Measurements from ENCODE around the gene BUD13. TPM values are rescaled to one million over a fixed set of nuclear protein-coding genes. Genes with fewer than 3 reads are reported as not detected.

BUD13 gene
- total and polyA plus RNA-seq, 2 of the 13 experiments (the other 11 are each of a cell fraction or from before 2014, with no cell fraction given) = 13.3 to 25.9 TPM

DNA sequence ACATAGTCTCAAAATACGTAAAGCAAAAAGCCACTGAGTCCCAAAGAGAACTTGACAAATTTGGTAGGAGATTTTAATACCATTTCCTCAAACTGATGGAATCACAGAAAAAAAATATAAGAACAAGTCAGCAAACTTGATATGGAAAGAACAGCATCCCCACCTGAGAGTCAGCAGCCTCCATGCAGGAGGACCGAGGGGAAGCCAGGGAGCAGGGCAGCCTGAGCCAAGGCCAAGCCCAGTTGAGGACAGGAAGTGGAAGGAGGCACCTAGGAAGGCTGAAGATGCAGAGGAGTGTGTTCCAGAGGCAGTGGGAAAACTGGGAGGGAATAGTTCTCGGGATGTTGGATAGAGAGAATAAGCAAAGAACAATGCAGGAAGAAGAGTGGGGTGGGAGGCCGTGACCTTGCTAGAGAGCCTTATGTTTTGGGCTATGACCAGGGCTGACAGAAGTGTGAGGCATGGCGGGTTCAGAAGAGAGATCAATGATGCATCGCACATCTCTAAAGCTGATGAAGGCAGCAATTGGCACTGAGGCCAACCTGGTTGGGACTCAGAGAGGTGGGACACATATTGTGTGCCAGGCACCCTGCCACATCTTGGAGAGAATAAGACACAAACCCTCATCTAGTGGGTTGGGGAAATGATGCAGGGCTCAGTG, 34.9 kb upstream of the BUD13 start (continued):
- TF ChIP-seq, protein P1, sequence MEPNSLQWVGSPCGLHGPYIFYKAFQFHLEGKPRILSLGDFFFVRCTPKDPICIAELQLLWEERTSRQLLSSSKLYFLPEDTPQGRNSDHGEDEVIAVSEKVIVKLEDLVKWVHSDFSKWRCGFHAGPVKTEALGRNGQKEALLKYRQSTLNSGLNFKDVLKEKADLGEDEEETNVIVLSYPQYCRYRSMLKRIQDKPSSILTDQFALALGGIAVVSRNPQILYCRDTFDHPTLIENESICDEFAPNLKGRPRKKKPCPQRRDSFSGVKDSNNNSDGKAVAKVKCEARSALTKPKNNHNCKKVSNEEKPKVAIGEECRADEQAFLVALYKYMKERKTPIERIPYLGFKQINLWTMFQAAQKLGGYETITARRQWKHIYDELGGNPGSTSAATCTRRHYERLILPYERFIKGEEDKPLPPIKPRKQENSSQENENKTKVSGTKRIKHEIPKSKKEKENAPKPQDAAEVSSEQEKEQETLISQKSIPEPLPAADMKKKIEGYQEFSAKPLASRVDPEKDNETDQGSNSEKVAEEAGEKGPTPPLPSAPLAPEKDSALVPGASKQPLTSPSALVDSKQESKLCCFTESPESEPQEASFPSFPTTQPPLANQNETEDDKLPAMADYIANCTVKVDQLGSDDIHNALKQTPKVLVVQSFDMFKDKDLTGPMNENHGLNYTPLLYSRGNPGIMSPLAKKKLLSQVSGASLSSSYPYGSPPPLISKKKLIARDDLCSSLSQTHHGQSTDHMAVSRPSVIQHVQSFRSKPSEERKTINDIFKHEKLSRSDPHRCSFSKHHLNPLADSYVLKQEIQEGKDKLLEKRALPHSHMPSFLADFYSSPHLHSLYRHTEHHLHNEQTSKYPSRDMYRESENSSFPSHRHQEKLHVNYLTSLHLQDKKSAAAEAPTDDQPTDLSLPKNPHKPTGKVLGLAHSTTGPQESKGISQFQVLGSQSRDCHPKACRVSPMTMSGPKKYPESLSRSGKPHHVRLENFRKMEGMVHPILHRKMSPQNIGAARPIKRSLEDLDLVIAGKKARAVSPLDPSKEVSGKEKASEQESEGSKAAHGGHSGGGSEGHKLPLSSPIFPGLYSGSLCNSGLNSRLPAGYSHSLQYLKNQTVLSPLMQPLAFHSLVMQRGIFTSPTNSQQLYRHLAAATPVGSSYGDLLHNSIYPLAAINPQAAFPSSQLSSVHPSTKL (CRISPR knock-in tag; IDR thresholded peaks at IDR 0.05) = no peak
- TF ChIP-seq ZNF232 (CRISPR knock-in tag; IDR thresholded peaks at IDR 0.05; ENCODE audit: borderline replicate concordance) = no peak
- TF ChIP-seq ZNF556 (CRISPR knock-in tag; IDR thresholded peaks at IDR 0.05; ENCODE audit: borderline replicate concordance) = peak; percentile 15; the same call in 1 of the 2 replicates
- no peak for TF ChIP-seq RAD21 (CRISPR knock-in tag; IDR thresholded peaks at IDR 0.05)
- TF ChIP-seq ASH2L (IDR thresholded peaks at IDR 0.05; ENCODE audit: insufficient read length, low read depth, low read length) = no peak
- TF ChIP-seq SALL2 (CRISPR knock-in tag; IDR thresholded peaks at IDR 0.05) = no peak
- TF ChIP-seq, protein P2, sequence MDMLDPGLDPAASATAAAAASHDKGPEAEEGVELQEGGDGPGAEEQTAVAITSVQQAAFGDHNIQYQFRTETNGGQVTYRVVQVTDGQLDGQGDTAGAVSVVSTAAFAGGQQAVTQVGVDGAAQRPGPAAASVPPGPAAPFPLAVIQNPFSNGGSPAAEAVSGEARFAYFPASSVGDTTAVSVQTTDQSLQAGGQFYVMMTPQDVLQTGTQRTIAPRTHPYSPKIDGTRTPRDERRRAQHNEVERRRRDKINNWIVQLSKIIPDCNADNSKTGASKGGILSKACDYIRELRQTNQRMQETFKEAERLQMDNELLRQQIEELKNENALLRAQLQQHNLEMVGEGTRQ (IDR thresholded peaks at IDR 0.05; ENCODE audit: low read depth, low read length) = no peak
- TF ChIP-seq, protein P2 (CRISPR knock-in tag; IDR thresholded peaks at IDR 0.05; ENCODE audit: borderline replicate concordance) = no peak
- TF ChIP-seq, protein P3, sequence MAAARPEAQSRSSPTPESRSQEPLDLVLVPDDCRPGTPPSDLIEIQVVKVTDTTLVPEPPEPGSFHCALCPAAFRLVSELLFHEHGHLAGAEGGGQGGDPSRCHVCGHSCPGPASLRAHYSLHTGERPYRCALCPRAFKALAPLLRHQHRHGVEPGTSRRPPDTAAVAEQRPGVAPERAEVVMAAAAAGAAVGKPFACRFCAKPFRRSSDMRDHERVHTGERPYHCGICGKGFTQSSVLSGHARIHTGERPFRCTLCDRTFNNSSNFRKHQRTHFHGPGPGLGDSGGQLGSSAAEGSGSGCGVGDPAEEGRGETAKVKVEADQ (CRISPR knock-in tag; IDR thresholded peaks at IDR 0.05; ENCODE audit: borderline replicate concordance) = no peak
- TF ChIP-seq, protein P4, sequence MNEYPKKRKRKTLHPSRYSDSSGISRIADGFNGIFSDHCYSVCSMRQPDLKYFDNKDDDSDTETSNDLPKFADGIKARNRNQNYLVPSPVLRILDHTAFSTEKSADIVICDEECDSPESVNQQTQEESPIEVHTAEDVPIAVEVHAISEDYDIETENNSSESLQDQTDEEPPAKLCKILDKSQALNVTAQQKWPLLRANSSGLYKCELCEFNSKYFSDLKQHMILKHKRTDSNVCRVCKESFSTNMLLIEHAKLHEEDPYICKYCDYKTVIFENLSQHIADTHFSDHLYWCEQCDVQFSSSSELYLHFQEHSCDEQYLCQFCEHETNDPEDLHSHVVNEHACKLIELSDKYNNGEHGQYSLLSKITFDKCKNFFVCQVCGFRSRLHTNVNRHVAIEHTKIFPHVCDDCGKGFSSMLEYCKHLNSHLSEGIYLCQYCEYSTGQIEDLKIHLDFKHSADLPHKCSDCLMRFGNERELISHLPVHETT (CRISPR knock-in tag; conservative IDR thresholded peaks at IDR 0.05) = no peak
- no peak for TF ChIP-seq CCDC6 (CRISPR knock-in tag; IDR thresholded peaks at IDR 0.05)
- no peak for TF ChIP-seq ZFP36L2 (CRISPR knock-in tag; IDR thresholded peaks at IDR 0.05)
- TF ChIP-seq ZNF607 (CRISPR knock-in tag; IDR thresholded peaks at IDR 0.05; ENCODE audit: borderline replicate concordance) = 0 out of 2 replicates have a peak, but pooled peaks have one; percentile 40
- TF ChIP-seq SKI (IDR thresholded peaks at IDR 0.05; ENCODE audit: partially characterized antibody) = no peak
- TF ChIP-seq ZNF550 (CRISPR knock-in tag; IDR thresholded peaks at IDR 0.05; ENCODE audit: borderline replicate concordance) = no peak
- TF ChIP-seq, protein P5, sequence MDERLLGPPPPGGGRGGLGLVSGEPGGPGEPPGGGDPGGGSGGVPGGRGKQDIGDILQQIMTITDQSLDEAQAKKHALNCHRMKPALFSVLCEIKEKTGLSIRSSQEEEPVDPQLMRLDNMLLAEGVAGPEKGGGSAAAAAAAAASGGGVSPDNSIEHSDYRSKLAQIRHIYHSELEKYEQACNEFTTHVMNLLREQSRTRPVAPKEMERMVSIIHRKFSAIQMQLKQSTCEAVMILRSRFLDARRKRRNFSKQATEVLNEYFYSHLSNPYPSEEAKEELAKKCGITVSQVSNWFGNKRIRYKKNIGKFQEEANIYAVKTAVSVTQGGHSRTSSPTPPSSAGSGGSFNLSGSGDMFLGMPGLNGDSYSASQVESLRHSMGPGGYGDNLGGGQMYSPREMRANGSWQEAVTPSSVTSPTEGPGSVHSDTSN (CRISPR knock-in tag; IDR thresholded peaks at IDR 0.05) = no peak
- TF ChIP-seq ZNF251 (CRISPR knock-in tag; IDR thresholded peaks at IDR 0.05) = no peak
- TF ChIP-seq, protein P6, sequence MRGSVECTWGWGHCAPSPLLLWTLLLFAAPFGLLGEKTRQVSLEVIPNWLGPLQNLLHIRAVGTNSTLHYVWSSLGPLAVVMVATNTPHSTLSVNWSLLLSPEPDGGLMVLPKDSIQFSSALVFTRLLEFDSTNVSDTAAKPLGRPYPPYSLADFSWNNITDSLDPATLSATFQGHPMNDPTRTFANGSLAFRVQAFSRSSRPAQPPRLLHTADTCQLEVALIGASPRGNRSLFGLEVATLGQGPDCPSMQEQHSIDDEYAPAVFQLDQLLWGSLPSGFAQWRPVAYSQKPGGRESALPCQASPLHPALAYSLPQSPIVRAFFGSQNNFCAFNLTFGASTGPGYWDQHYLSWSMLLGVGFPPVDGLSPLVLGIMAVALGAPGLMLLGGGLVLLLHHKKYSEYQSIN (CRISPR knock-in tag; IDR thresholded peaks at IDR 0.05; ENCODE audit: borderline replicate concordance) = no peak
- no peak; the same call in 1 of the 2 replicates for TF ChIP-seq ZMYM2 (CRISPR knock-in tag; IDR thresholded peaks at IDR 0.05)

Data from HepG2 (cell line).